ENCODE results near the gene TMEM235. TPM values are rescaled to one million over a fixed set of nuclear protein-coding genes. Genes with fewer than 3 reads are reported as not detected.
"Not testable (repeated sequence)": the region's sequence is repeated elsewhere in the genome, so short reads cannot be mapped to it uniquely, and the experiment has no call there.

TMEM235 gene
- total RNA-seq, 1 donor from 2014 or later = 21.1 TPM

DNA sequence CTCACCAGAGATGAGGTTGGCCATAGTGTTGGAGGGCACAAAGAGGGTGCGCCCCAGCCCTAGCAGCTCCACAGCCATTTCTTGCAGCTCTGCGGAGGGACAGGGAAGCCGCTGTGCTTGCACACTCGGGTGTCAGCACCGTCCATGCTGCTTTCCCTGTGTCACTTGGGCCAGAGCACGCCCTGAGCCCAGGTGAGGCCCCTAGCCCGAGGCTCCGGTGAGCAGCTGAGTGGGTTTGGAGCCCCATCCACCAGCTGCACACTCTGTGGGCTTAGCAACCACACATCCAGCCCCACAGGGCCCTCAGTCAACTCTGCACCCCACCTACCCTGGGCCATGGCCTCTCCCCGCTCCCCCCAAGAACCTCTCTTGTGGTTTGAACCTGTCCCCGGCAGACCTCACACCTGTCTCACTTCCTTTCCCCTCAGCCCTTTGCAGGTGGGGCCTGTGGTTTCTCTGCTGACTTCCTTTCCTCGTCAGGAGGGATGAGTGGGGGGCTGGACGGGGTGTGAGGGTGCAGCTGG is 20.7 kb downstream of the TMEM235 start:
- DNase-seq (ENCODE audit: low spot score) = no peak
- H3K27me3 Mint-ChIP-seq (ENCODE audit: unreplicated experiment) = peaks cover 19% of the 10 kb centered on the region
- H3K9me3 Mint-ChIP-seq (ENCODE audit: unreplicated experiment) = no peaks in the 10 kb centered on the region
- no peak overlapping the region for H3K27ac Mint-ChIP-seq (ENCODE audit: unreplicated experiment)
- peaks cover 46% of the 10 kb centered on the region for H3K4me1 Mint-ChIP-seq (ENCODE audit: unreplicated experiment)
- TF ChIP-seq, protein P1, sequence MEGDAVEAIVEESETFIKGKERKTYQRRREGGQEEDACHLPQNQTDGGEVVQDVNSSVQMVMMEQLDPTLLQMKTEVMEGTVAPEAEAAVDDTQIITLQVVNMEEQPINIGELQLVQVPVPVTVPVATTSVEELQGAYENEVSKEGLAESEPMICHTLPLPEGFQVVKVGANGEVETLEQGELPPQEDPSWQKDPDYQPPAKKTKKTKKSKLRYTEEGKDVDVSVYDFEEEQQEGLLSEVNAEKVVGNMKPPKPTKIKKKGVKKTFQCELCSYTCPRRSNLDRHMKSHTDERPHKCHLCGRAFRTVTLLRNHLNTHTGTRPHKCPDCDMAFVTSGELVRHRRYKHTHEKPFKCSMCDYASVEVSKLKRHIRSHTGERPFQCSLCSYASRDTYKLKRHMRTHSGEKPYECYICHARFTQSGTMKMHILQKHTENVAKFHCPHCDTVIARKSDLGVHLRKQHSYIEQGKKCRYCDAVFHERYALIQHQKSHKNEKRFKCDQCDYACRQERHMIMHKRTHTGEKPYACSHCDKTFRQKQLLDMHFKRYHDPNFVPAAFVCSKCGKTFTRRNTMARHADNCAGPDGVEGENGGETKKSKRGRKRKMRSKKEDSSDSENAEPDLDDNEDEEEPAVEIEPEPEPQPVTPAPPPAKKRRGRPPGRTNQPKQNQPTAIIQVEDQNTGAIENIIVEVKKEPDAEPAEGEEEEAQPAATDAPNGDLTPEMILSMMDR (IDR thresholded peaks at IDR 0.05; ENCODE audit: unreplicated experiment) = no peak
- peaks cover 7% of the 10 kb centered on the region for H3K36me3 Mint-ChIP-seq (ENCODE audit: low read depth, unreplicated experiment)
- H3K4me3 Mint-ChIP-seq (ENCODE audit: unreplicated experiment) = no peak overlapping the region

DNA sequence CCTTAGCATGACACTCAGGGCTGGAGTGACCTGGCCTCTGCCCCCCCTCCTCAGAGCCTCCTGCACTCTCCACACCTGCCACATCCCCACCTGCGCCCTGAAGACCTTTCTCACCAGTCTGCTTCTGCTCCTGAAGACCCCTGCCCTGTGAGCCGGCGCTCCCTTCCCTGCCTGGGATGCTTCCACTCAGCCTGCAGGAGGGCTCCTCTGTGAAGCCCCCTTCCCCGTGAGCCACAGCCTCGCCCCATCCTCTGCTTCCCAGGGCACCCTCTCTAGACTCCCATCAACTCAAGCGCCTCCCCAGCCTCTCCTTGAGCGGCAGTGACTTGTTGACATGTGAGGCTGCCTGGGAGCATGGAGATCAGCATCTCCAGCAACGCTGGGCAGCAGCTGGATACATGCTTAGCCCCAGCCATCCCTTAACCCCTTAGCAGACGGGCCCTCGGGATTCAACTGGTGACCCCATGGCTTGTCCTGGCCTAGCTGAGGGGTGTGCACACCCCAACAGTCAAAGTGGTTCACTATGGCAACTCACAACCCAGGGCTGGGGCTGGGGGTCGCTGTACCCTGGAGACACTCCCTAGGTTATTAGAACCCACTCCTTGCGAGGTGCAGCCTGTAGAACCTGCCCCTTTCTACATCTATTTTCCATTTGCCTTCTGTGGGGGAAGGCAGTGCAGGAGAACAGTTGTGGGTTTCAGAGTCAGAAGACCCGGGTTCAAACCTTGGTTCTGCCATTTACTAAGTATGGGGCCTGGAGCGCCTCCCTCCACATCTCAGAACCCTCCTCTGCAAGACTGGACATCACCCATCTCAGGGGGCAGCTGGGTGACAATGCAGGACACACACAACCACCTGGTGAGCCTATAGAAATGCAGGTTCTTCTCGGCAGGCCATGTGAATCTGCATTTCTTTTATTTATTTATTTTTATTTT is 21.5 kb downstream of the TMEM235 start:
- Mint-ChIP-seq H3K36me3 (ENCODE audit: low read depth, unreplicated experiment) (peaks cover 3% of the 10 kb centered on the region), H3K4me3 (ENCODE audit: unreplicated experiment) (peak overlapping the region; percentile 76), H3K9me3 (ENCODE audit: unreplicated experiment) (no peaks in the 10 kb centered on the region), H3K27ac (ENCODE audit: unreplicated experiment) (no peak overlapping the region), H3K27me3 (ENCODE audit: unreplicated experiment) (peaks cover 21% of the 10 kb centered on the region), H3K4me1 (ENCODE audit: unreplicated experiment) (peaks cover 49% of the 10 kb centered on the region)
- TF ChIP-seq, protein P1 (IDR thresholded peaks at IDR 0.05; ENCODE audit: unreplicated experiment) = no peak
- no peak for DNase-seq (ENCODE audit: low spot score)

DNA sequence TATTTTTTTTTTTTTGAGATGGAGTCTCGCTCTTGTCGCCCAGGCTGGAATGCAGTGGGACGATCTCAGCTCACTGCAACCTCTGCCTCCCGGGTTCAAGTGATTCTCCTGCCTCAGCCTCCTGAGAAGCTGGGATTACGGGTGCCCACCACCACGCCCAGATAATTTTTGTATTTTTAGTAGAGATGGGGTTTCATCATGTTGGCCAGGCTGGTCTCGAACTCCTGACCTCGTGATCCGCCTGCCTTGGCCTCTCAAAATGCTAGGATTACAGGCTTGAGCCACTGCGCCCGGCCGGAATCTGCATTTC is 22.2 kb downstream of the TMEM235 start:
- not testable (repeated sequence) for H3K36me3 Mint-ChIP-seq (ENCODE audit: low read depth, unreplicated experiment); DNase-seq (ENCODE audit: low spot score); H3K9me3 Mint-ChIP-seq (ENCODE audit: unreplicated experiment)
- Mint-ChIP-seq H3K4me1 (ENCODE audit: unreplicated experiment) (peaks cover 46% of the 10 kb centered on the region), H3K4me3 (ENCODE audit: unreplicated experiment) (peak overlapping the region; percentile 83), H3K27ac (ENCODE audit: unreplicated experiment) (peak overlapping the region; percentile 64), H3K27me3 (ENCODE audit: unreplicated experiment) (peaks cover 23% of the 10 kb centered on the region)

DNA sequence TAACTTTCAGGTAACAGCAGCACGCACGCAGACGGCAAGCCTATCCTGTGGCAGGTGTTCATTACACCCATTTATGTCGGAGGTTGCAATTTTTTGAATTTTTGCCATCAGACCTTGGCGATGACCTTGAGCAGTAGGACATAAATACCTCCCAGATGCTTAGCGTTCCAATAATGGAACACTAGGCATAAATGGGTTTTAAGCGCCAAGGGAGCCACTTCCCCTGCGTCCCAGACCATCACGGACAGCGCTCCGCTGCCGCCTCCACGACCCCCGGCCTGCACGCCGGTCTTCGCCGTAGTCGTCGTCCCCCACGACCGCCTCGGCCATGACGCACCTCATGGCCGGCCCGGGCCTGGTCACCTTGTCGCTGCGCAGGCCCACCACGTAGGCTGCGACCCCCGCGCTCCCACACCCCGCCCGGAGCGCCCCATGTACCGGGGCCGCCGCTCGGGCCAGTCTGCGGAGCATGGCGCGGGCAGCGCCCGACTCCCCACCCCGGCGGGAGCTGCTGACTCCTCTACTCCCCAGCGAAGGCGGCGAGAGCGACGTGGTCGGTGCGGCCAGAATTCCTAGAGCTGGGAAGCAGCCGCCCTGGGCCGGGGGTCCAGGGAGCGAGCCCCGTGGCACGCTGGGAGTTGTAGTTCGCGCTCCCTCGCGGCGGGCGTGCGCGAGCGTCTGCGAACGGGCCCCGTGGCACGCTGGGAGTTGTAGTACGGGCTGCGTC is 22.7 kb downstream of the TMEM235 start:
- TF ChIP-seq, protein P1 (IDR thresholded peaks at IDR 0.05; ENCODE audit: unreplicated experiment) = no peak
- peak overlapping the region; percentile 83 for H3K4me3 Mint-ChIP-seq (ENCODE audit: unreplicated experiment)
- H3K27ac Mint-ChIP-seq (ENCODE audit: unreplicated experiment) = peak overlapping the region; percentile 64
- no peaks in the 10 kb centered on the region for H3K9me3 Mint-ChIP-seq (ENCODE audit: unreplicated experiment)
- H3K27me3 Mint-ChIP-seq (ENCODE audit: unreplicated experiment) = peaks cover 23% of the 10 kb centered on the region
- DNase-seq (ENCODE audit: low spot score) = peak; percentile 93
- H3K4me1 Mint-ChIP-seq (ENCODE audit: unreplicated experiment) = peaks cover 43% of the 10 kb centered on the region
- H3K36me3 Mint-ChIP-seq (ENCODE audit: low read depth, unreplicated experiment) = peaks cover 3% of the 10 kb centered on the region

DNA sequence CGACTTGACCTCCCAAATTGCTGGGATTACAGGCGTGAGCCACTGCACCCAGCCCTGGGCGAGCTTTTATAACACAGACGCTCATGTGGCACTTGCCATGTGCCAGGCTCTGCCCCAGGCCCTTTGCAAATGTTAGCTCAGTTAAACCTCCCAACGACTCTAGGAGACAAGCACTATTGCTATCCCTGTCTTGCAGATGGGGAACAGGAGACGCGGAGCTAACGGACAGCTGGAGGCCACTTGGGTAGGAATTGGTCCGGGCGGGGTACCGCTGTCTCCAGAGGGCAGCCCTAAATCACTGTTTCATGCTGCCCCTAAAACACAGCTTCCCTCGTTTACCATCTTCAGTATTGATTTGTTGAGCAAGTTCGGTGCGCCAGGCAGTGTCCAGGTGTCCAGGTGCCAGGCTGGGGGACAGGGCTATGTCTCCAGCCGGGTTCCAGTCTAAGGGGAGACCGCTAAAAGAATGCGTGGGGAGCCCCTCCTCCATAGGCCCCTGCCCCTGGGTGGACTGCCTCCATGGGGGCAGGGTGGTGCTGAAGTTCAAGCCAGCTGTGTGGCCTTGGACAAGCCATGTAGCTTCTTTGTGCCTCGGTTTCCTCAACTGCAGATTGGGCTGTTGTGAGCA is 23.7 kb downstream of the TMEM235 start:
- H3K9me3 Mint-ChIP-seq (ENCODE audit: unreplicated experiment) = no peaks in the 10 kb centered on the region
- H3K4me3 Mint-ChIP-seq (ENCODE audit: unreplicated experiment) = no peak overlapping the region
- no peak for DNase-seq (ENCODE audit: low spot score)
- TF ChIP-seq, protein P1 (IDR thresholded peaks at IDR 0.05; ENCODE audit: unreplicated experiment) = no peak
- H3K36me3 Mint-ChIP-seq (ENCODE audit: low read depth, unreplicated experiment) = peaks cover 3% of the 10 kb centered on the region
- no peak overlapping the region for H3K27ac Mint-ChIP-seq (ENCODE audit: unreplicated experiment)
- H3K4me1 Mint-ChIP-seq (ENCODE audit: unreplicated experiment) = peaks cover 44% of the 10 kb centered on the region
- H3K27me3 Mint-ChIP-seq (ENCODE audit: unreplicated experiment) = peaks cover 24% of the 10 kb centered on the region
